ENCODE results near the gene AP4B1.
"Not testable (repeated sequence)": the region's sequence is repeated elsewhere in the genome, so short reads cannot be mapped to it uniquely, and the experiment has no call there.

The AP4B1 gene

GRCh38 chr1:113855630-113856400 lies 48.8 kb downstream of the AP4B1 start:
- DNase-seq: no peak

- no peak for DNase-seq
Observed at GRCh38 chr1:113854234-113854633, 50.4 kb downstream of the AP4B1 start.

GRCh38 chr1:113852694-113853093 lies 51.9 kb downstream of the AP4B1 start:
- DNase-seq: not testable (repeated sequence)

- DNase-seq: no peak
Observed at GRCh38 chr1:113850127-113850796, 54.3 kb downstream of the AP4B1 start.

GRCh38 chr1:113849072-113849471 lies 55.5 kb downstream of the AP4B1 start:
- no peak for DNase-seq

GRCh38 chr1:113846391-113847035 lies 58.1 kb downstream of the AP4B1 start:
- DNase-seq: no peak
